ENCODE measurements around the gene CDSN.

- no peak for TF ChIP-seq CTCF (IDR thresholded peaks at IDR 0.05)
- no peak for TF ChIP-seq ZFX (IDR thresholded peaks at IDR 0.05; ENCODE audit: borderline replicate concordance)
Observed at GRCh38 chr6:31168606-31169005, 48.4 kb upstream of the CDSN start.

All from 22Rv1 (cell line).